Loucy (cell line): ENCODE data around the gene FITM1.

ENCODE experiments used
- H2AFZ ChIP-seq: fragments of 200-600 bp; sonication (generic); 2 replicates; pipeline ENCODE4 v1.6.0; 2016; ENCODE audit warnings: antibody characterized with exemption, mild to moderate bottlenecking, low read length, moderate library complexity
- H3F3A ChIP-seq: fragments of 200-600 bp; 2 replicates; pipeline ENCODE4 v1.6.0; 2016; ENCODE audit warnings: antibody characterized with exemption, low read depth, mild to moderate bottlenecking
- H3K27me3 ChIP-seq: fragments of 200-600 bp; sonication (generic); 2 replicates; pipeline ENCODE4 v1.6.1; 2014; ENCODE audit warnings: low read length, mild to moderate bottlenecking; ENCODE audit not compliant: insufficient read depth, poor library complexity, severe bottlenecking
- H3K36me3 ChIP-seq: fragments of 200-600 bp; sonication (generic); 2 replicates; pipeline ENCODE4 v1.6.1; 2016; ENCODE audit warnings: low read length; ENCODE audit not compliant: insufficient read depth
- H3K4me1 ChIP-seq: fragments of 200-600 bp; sonication (generic); 2 replicates; pipeline ENCODE4 v1.5.1; 2014; ENCODE audit warnings: low read length, mild to moderate bottlenecking; ENCODE audit not compliant: insufficient read depth, poor library complexity, severe bottlenecking
- H3K4me2 ChIP-seq: fragments of 200-600 bp; sonication (generic); 2 replicates; pipeline ENCODE4 v1.6.0; 2014; ENCODE audit warnings: antibody characterized with exemption, low read length, low read depth, mild to moderate bottlenecking; ENCODE audit not compliant: poor library complexity, severe bottlenecking
- H3K4me3 ChIP-seq: fragments of 200-600 bp; sonication (generic); 2 replicates; pipeline ENCODE4 v1.5.1; 2014; ENCODE audit warnings: low read length, mild to moderate bottlenecking, mixed read lengths; ENCODE audit not compliant: poor library complexity, severe bottlenecking
- H3K79me2 ChIP-seq: fragments of 200-600 bp; sonication (generic); 2 replicates; pipeline ENCODE4 v1.6.1; 2014; ENCODE audit warnings: low read length; ENCODE audit not compliant: insufficient read depth
- H3K9ac ChIP-seq: fragments of 200-600 bp; sonication (generic); 2 replicates; pipeline ENCODE4 v1.6.0; 2014; ENCODE audit warnings: mild to moderate bottlenecking, low read depth, low read length, moderate library complexity; ENCODE audit not compliant: poor library complexity, severe bottlenecking
- H3K9me2 ChIP-seq: fragments of 200-600 bp; sonication (generic); replicated peaks from 2 replicates; pipeline ENCODE4 v1.6.1; 2016; ENCODE audit warnings: low read depth, low read length, mixed read lengths
- H3K9me3 ChIP-seq: fragments of 200-600 bp; sonication (generic); 2 replicates; pipeline ENCODE4 v1.6.1; 2014; ENCODE audit warnings: mild to moderate bottlenecking, antibody characterized with exemption, low read length, low read depth; ENCODE audit not compliant: insufficient read depth
- H4K20me1 ChIP-seq: fragments of 200-600 bp; sonication (generic); 2 replicates; pipeline ENCODE4 v1.6.0; 2014; ENCODE audit warnings: antibody characterized with exemption, low read length, mild to moderate bottlenecking; ENCODE audit not compliant: insufficient read depth, poor library complexity, severe bottlenecking
- EZH2phosphoT487 ChIP-seq: fragments of 200-600 bp; IDR thresholded peaks from 2 replicates; pipeline ENCODE4 v1.6.1; 2018; ENCODE audit warnings: antibody characterized with exemption, mild to moderate bottlenecking, moderate library complexity, borderline replicate concordance
- TF ChIP-seq, protein P1 (sequence below): fragments of 200-600 bp; sonication (generic); conservative IDR thresholded peaks from 2 replicates; pipeline ENCODE4 v1.5.1; 2014; ENCODE audit warnings: mild to moderate bottlenecking, antibody characterized with exemption, low read length

FITM1 gene

GRCh38 chr14:24150567-24150966, 20.1 kb downstream of the FITM1 start:
- H3K9me3 ChIP-seq = no peaks in the 10 kb centered on the region
- H3K4me2 ChIP-seq = no peak overlapping the region
- H3K9me2 ChIP-seq = no peaks in the 10 kb centered on the region
- H3K4me3 ChIP-seq = no peak overlapping the region
- peaks cover 48% of the 10 kb centered on the region for H3K79me2 ChIP-seq
- H3F3A ChIP-seq = 0 out of 2 replicates have a peak, but pooled peaks cover 2% of the 10 kb centered on the region
- H3K36me3 ChIP-seq = peaks cover 38% of the 10 kb centered on the region; the same call in 1 of the 2 replicates
- TF ChIP-seq, protein P1, sequence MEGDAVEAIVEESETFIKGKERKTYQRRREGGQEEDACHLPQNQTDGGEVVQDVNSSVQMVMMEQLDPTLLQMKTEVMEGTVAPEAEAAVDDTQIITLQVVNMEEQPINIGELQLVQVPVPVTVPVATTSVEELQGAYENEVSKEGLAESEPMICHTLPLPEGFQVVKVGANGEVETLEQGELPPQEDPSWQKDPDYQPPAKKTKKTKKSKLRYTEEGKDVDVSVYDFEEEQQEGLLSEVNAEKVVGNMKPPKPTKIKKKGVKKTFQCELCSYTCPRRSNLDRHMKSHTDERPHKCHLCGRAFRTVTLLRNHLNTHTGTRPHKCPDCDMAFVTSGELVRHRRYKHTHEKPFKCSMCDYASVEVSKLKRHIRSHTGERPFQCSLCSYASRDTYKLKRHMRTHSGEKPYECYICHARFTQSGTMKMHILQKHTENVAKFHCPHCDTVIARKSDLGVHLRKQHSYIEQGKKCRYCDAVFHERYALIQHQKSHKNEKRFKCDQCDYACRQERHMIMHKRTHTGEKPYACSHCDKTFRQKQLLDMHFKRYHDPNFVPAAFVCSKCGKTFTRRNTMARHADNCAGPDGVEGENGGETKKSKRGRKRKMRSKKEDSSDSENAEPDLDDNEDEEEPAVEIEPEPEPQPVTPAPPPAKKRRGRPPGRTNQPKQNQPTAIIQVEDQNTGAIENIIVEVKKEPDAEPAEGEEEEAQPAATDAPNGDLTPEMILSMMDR = no peak
- peaks cover 20% of the 10 kb centered on the region for H3K4me1 ChIP-seq
- H3K27me3 ChIP-seq = no peaks in the 10 kb centered on the region
- peaks cover 26% of the 10 kb centered on the region for H4K20me1 ChIP-seq
- no peak overlapping the region for H2AFZ ChIP-seq
- H3K9ac ChIP-seq = no peak overlapping the region

DNA sequence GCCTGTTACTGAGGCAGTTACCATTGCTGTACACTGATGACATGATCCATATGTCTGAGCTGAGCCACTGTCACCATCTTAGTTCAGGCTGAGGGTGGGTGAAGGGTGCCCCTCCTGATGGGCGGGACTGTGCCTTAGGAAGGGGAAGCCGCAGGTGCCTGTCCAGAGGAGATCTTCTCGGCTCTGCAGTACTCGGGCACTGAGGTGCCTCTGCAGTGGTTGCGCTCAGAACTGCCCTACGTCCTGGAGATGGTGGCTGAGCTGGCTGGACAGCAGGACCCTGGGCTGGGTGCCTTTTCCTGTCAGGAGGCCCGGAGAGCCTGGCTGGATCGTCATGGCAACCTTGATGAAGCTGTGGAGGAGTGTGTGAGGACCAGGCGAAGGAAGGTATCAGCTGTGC, 20.5 kb downstream of the FITM1 start:
- Histone ChIP-seq H2AFZ (no peak overlapping the region), H3K79me2 (peaks cover 44% of the 10 kb centered on the region), H3K9me2 (no peaks in the 10 kb centered on the region), H3K27me3 (no peaks in the 10 kb centered on the region), H4K20me1 (peaks cover 22% of the 10 kb centered on the region), H3K4me2 (no peak overlapping the region), H3K9me3 (no peaks in the 10 kb centered on the region), H3F3A (0 out of 2 replicates have a peak, but pooled peaks cover 2% of the 10 kb centered on the region), H3K36me3 (peaks cover 42% of the 10 kb centered on the region; the same call in 1 of the 2 replicates), H3K9ac (no peak overlapping the region), H3K4me3 (no peak overlapping the region), H3K4me1 (peaks cover 15% of the 10 kb centered on the region)
- TF ChIP-seq, protein P1 = no peak
- TF ChIP-seq EZH2phosphoT487 = no peak

DNA sequence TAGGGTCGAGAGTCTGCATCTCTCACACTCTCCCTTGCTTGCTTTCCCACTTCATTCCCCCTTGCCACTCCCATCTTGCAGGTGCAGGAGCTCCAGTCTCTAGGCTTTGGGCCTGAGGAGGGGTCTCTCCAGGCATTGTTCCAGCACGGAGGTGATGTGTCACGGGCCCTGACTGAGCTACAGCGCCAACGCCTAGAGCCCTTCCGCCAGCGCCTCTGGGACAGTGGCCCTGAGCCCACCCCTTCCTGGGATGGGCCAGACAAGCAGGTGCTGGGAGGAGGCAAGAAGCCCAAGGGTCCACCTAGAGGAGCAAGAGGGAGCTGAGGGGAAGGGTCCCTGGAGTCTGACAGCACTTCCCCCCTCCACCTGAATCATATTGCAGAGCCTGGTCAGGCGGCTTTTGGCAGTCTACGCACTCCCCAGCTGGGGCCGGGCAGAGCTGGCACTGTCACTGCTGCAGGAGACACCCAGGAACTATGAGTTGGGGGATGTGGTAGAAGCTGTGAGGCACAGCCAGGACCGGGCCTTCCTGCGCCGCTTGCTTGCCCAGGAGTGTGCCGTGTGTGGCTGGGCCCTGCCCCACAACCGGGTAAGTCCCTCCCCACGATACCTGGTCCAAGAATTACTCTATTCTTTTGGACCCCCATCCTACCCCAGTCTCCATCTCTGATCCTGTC, 21.1 kb downstream of the FITM1 start:
- no peak overlapping the region for H3K4me3 ChIP-seq
- H3K9me3 ChIP-seq = no peaks in the 10 kb centered on the region
- H3K79me2 ChIP-seq = peaks cover 40% of the 10 kb centered on the region
- no peaks in the 10 kb centered on the region for H3K9me2 ChIP-seq
- H3K27me3 ChIP-seq = no peaks in the 10 kb centered on the region
- H3K4me1 ChIP-seq = peaks cover 12% of the 10 kb centered on the region
- H3K9ac ChIP-seq = no peak overlapping the region
- no peak overlapping the region for H2AFZ ChIP-seq
- no peak for TF ChIP-seq EZH2phosphoT487
- TF ChIP-seq, protein P1 = no peak
- H3K4me2 ChIP-seq = no peak overlapping the region
- 0 out of 2 replicates have a peak, but pooled peaks cover 2% of the 10 kb centered on the region for H3F3A ChIP-seq
- peaks cover 43% of the 10 kb centered on the region; the same call in 1 of the 2 replicates for H3K36me3 ChIP-seq
- peaks cover 21% of the 10 kb centered on the region for H4K20me1 ChIP-seq
